IMR-90 (cell line): Measurements from ENCODE around the gene RGS3. TPM values are rescaled to one million over a fixed set of nuclear protein-coding genes. Genes with fewer than 3 reads are reported as not detected.

Experiments used
- ATAC-seq: fragments of 200-7000 bp; cut with Tn5 transposase; 2 replicates; pipeline ENCODE4 v1.9.1; 2020; ENCODE audit warnings: low read depth, mild to moderate bottlenecking, moderate library complexity
- BruUV-seq: library from RNA; stranded (reverse); fragments of 400-500 nt; replicated peaks from 2 replicates; lab custom pipeline; 2021; lab: Mats Ljungman, UMichigan
- CTCF ChIA-PET: fragments of 300-600 bp; formaldehyde crosslinking; extraction: SDS; loops from one replicate; lab custom pipeline; 2021; ENCODE audit warnings: antibody characterized with exemption; lab: Yijun Ruan, JAX
- POLR2A ChIA-PET: fragments of 300-600 bp; sonication (Branson Sonifier 250); formaldehyde crosslinking; loops from one replicate; lab custom pipeline; 2022; ENCODE audit warnings: antibody characterized with exemption; ENCODE audit not compliant: unreplicated experiment; lab: Charles Lee
- DNase-seq: peaks from one replicate; pipeline ENCODE4 v3.0.0; 2013
- H2AFZ ChIP-seq: replicated peaks from 2 replicates; pipeline ENCODE3; 2013; ENCODE audit warnings: low read length, mild to moderate bottlenecking; ENCODE audit not compliant: poor library complexity
- H2AK5ac ChIP-seq: 2 replicates; pipeline ENCODE4 v1.6.1; 2013; ENCODE audit warnings: low read depth, low read length, inconsistent platforms
- H2AK9ac ChIP-seq: replicated peaks from 2 replicates; pipeline ENCODE3; 2013; ENCODE audit warnings: mild to moderate bottlenecking, low read depth, low read length, moderate library complexity; ENCODE audit not compliant: poor library complexity
- H2BK120ac ChIP-seq: 2 replicates; pipeline ENCODE4 v1.6.1; 2013; ENCODE audit warnings: low read depth, low read length, inconsistent platforms
- H2BK15ac ChIP-seq: 3 replicates; pipeline ENCODE4 v1.6.1; 2013; ENCODE audit warnings: low read depth, low read length, inconsistent platforms
- H2BK20ac ChIP-seq: 2 replicates; pipeline ENCODE4 v1.6.1; 2013; ENCODE audit warnings: low read depth, mild to moderate bottlenecking, inconsistent platforms, low read length, moderate library complexity
- H2BK5ac ChIP-seq: 2 replicates; pipeline ENCODE4 v1.6.1; 2013; ENCODE audit warnings: mild to moderate bottlenecking, low read depth, low read length, inconsistent platforms; ENCODE audit not compliant: poor library complexity, severe bottlenecking
- H3K14ac ChIP-seq: replicated peaks from 2 replicates; pipeline ENCODE4 v1.6.1; 2013; ENCODE audit warnings: low read depth, low read length, inconsistent platforms
- H3K18ac ChIP-seq: 2 replicates; pipeline ENCODE4 v1.6.1; 2013; ENCODE audit warnings: low read depth, low read length, control low read depth
- H3K23ac ChIP-seq: 2 replicates; pipeline ENCODE4 v1.6.1; 2013; ENCODE audit warnings: low read depth, low read length, inconsistent platforms
- H3K27ac ChIP-seq: 2 replicates; pipeline ENCODE4 v1.5.1; 2013; ENCODE audit warnings: mild to moderate bottlenecking, control low read depth, low read length; ENCODE audit not compliant: insufficient read depth
- H3K27me3 ChIP-seq: 2 replicates; pipeline ENCODE4 v1.6.1; 2013; ENCODE audit warnings: low read length; ENCODE audit not compliant: control insufficient read depth, insufficient read depth
- H3K36me3 ChIP-seq: 2 replicates; pipeline ENCODE4 v1.6.1; 2013; ENCODE audit warnings: low read length, mixed read lengths; ENCODE audit not compliant: control insufficient read depth, insufficient read depth
- H3K4ac ChIP-seq: 2 replicates; pipeline ENCODE4 v1.6.1; 2013; ENCODE audit warnings: low read depth, low read length, inconsistent platforms
- H3K4me1 ChIP-seq: 2 replicates; pipeline ENCODE4 v1.6.1; 2013; ENCODE audit warnings: low read length, mixed read lengths; ENCODE audit not compliant: control insufficient read depth, insufficient read depth
- H3K4me2 ChIP-seq: 2 replicates; pipeline ENCODE4 v1.6.1; 2013; ENCODE audit warnings: low read depth, mild to moderate bottlenecking, control low read depth, low read length, moderate library complexity
- H3K4me3 ChIP-seq: 2 replicates; pipeline ENCODE4 v1.5.1; 2013; ENCODE audit warnings: low read depth, mild to moderate bottlenecking, control low read depth, low read length, moderate library complexity; ENCODE audit not compliant: insufficient read depth
- H3K56ac ChIP-seq: 2 replicates; pipeline ENCODE4 v1.6.1; 2013; ENCODE audit warnings: low read length, inconsistent platforms; ENCODE audit not compliant: insufficient read depth; ENCODE audit errors: extremely low read depth
- H3K79me1 ChIP-seq, 2 experiments: 2 replicates each; pipeline ENCODE4 v1.6.1; 2013; ENCODE audit warnings: low read length in 2 of 2, inconsistent platforms in 1 of 2, low read depth in 1 of 2
- H3K9ac ChIP-seq: 2 replicates; pipeline ENCODE4 v1.6.1; 2013; ENCODE audit warnings: low read depth, low read length, control low read depth
- H3K9me1 ChIP-seq: 2 replicates; pipeline ENCODE4 v1.6.1; 2013; ENCODE audit warnings: low read length, inconsistent platforms; ENCODE audit not compliant: insufficient read depth
- H3K9me3 ChIP-seq: 2 replicates; pipeline ENCODE4 v1.6.1; 2013; ENCODE audit warnings: low read length; ENCODE audit not compliant: control insufficient read depth, insufficient read depth
- H4K20me1 ChIP-seq: 2 replicates; pipeline ENCODE4 v1.6.1; 2013; ENCODE audit warnings: low read length, inconsistent platforms; ENCODE audit not compliant: insufficient read depth
- H4K5ac ChIP-seq: 2 replicates; pipeline ENCODE4 v1.6.1; 2013; ENCODE audit warnings: mild to moderate bottlenecking, low read depth, low read length, control low read depth
- H4K8ac ChIP-seq, 2 experiments: 2 replicates each; pipeline ENCODE4 v1.6.1; 2013; ENCODE audit warnings: low read depth in 2 of 2, low read length in 2 of 2, control low read depth in 1 of 2, inconsistent platforms in 1 of 2
- H4K91ac ChIP-seq: 2 replicates; pipeline ENCODE4 v1.6.1; 2013; ENCODE audit warnings: low read depth, low read length, inconsistent platforms; ENCODE audit not compliant: insufficient read depth
- BHLHE40 ChIP-seq: fragments of 150-350 bp; IDR thresholded peaks from 2 replicates; pipeline ENCODE4 v1.6.1; 2016; ENCODE audit warnings: mild to moderate bottlenecking, low read depth, low read length
- CEBPB ChIP-seq: IDR thresholded peaks from 2 replicates; pipeline ENCODE4 v1.6.1; 2012; ENCODE audit warnings: low read depth, low read length, improper control_type of control experiment
- CHD1 ChIP-seq: IDR thresholded peaks from 2 replicates; pipeline ENCODE4 v1.6.1; 2012; ENCODE audit warnings: low read depth, low read length, improper control_type of control experiment
- CTCF ChIP-seq: conservative IDR thresholded peaks from 2 replicates; pipeline ENCODE4 v1.5.1; 2012; ENCODE audit warnings: mild to moderate bottlenecking, low read depth, low read length, improper control_type of control experiment
- ELK1 ChIP-seq: fragments of 150-350 bp; IDR thresholded peaks from 2 replicates; pipeline ENCODE4 v1.6.1; 2016; ENCODE audit warnings: low read depth, mild to moderate bottlenecking, low read length, moderate library complexity, borderline replicate concordance
- FOS ChIP-seq: fragments of 150-350 bp; IDR thresholded peaks from 2 replicates; pipeline ENCODE4 v1.6.1; 2016; ENCODE audit warnings: low read depth, low read length
- MAFK ChIP-seq: IDR thresholded peaks from 2 replicates; pipeline ENCODE4 v1.6.1; 2012; ENCODE audit warnings: low read depth, low read length, improper control_type of control experiment
- MAZ ChIP-seq: IDR thresholded peaks from 2 replicates; pipeline ENCODE4 v1.6.1; 2012; ENCODE audit warnings: low read depth, mild to moderate bottlenecking, low read length, improper control_type of control experiment, moderate library complexity, borderline replicate concordance
- NFE2L2 ChIP-seq: fragments of 150-350 bp; IDR thresholded peaks from 2 replicates; pipeline ENCODE4 v1.6.1; 2016; ENCODE audit warnings: low read depth, mild to moderate bottlenecking, low read length
- POLR2A ChIP-seq: IDR thresholded peaks from 2 replicates; pipeline ENCODE4 v1.6.1; 2012; ENCODE audit warnings: mild to moderate bottlenecking, low read depth, low read length
- RAD21 ChIP-seq: IDR thresholded peaks from 2 replicates; pipeline ENCODE4 v1.6.1; 2012; ENCODE audit warnings: low read length, improper control_type of control experiment
- RCOR1 ChIP-seq: IDR thresholded peaks from 2 replicates; pipeline ENCODE4 v1.6.1; 2012; ENCODE audit warnings: mild to moderate bottlenecking, low read length, improper control_type of control experiment; ENCODE audit not compliant: insufficient replicate concordance
- RFX5 ChIP-seq: IDR thresholded peaks from 2 replicates; pipeline ENCODE4 v1.8.0; 2012; ENCODE audit warnings: low read depth, mild to moderate bottlenecking, low read length, moderate library complexity
- SMC3 ChIP-seq: fragments of 150-350 bp; IDR thresholded peaks from 2 replicates; pipeline ENCODE4 v1.6.1; 2016; ENCODE audit warnings: low read depth, mild to moderate bottlenecking, antibody characterized with exemption, low read length, moderate library complexity
- USF2 ChIP-seq: fragments of 150-350 bp; IDR thresholded peaks from 2 replicates; pipeline ENCODE4 v1.6.1; 2017; ENCODE audit warnings: mild to moderate bottlenecking, antibody characterized with exemption, low read length, low read depth
- WGBS, 2 experiments: methylation state at CpG; one replicate each; pipeline versions ENCODE4 v1.1.5 to v1.1.7; 2013; ENCODE audit warnings: missing lambda C conversion rate in 2 of 2; ENCODE audit not compliant: insufficient read length in 1 of 2; ENCODE audit errors: extremely low coverage in 2 of 2; 5-methylcytosine and 5-hydroxymethylcytosine counted together
- dilution Hi-C: fragments of 300-500 bp; cut with HindIII; formaldehyde crosslinking; loops from one replicate; pipeline ENCODE4 v1.14.3; 2018; ENCODE audit warnings: low sequenced_read_pairs; ENCODE audit not compliant: unreplicated experiment
- in situ Hi-C: fragments of 300-500 bp; cut with MboI; formaldehyde crosslinking; loops from 3 replicates; pipeline ENCODE4 v1.14.3; 2019; ENCODE audit warnings: low sequenced_read_pairs, inconsistent platforms, mixed read lengths
- intact Hi-C: fragments of 100-400 bp; cut with micrococcal nuclease; formaldehyde crosslinking; loops from 2 replicates; pipeline ENCODE4 v1.10.0; 2022
- polyA plus RNA-seq, 3 experiments: library from polyadenylated mRNA; depleted of rRNA; stranded (reverse); fragments of >200 nt; gene quantifications; 2 replicates each; pipeline ENCODE4 v1.2.3, GENCODE V29; 2012; ENCODE audit warnings: low replicate concordance in 1 of 3
- total RNA-seq: library from RNA; depleted of rRNA; stranded (reverse); fragments of >200 nt; gene quantifications from 2 replicates; pipeline ENCODE4 v1.2.3, GENCODE V29; 2012

Gene RGS3
- total and polyA plus RNA-seq, 2 of the 4 experiments (the other 2 are of a cell fraction): 51.8 to 65.6 TPM

- 0 out of 2 replicates have a peak overlapping the region, but pooled peaks have one; percentile 14 for H3K14ac ChIP-seq
- ChIA-PET POLR2A (no interaction called here), CTCF (interaction anchor here (1.9 kb wide), 1 partner anchor 58 kb away, joined by 6 read pairs; no protein-coding TSS in a partner anchor)
- peaks cover 26% of the 10 kb centered on the region for H3K36me3 ChIP-seq
- no peak overlapping the region for H3K9ac ChIP-seq
- no peak overlapping the region; the same call in 1 of the 2 replicates for H3K23ac ChIP-seq
- no peak overlapping the region for H4K8ac ChIP-seq
- H2BK15ac ChIP-seq: no peak overlapping the region
- no peak overlapping the region for H2AFZ ChIP-seq
- H3K18ac ChIP-seq: no peak overlapping the region
- H2AK9ac ChIP-seq: peak overlapping the region; percentile 62
- H3K56ac ChIP-seq: no peak overlapping the region
- DNase-seq (no peak), ATAC-seq (no peak)
- H3K4ac ChIP-seq: no peak overlapping the region
- no peak overlapping the region; the same call in 1 of the 2 replicates for H3K4me2 ChIP-seq
- H4K20me1 ChIP-seq: peaks cover 42% of the 10 kb centered on the region
- no peak overlapping the region for H2BK20ac ChIP-seq
- no peaks in the 10 kb centered on the region for H3K9me3 ChIP-seq
- dilution Hi-C loops: no loop called here
- H3K79me1 ChIP-seq: peaks cover 0 to 67% of the 10 kb centered on the region in 2 experiments; a peak in 2 of 4 replicates
- H4K91ac ChIP-seq: no peak overlapping the region
- peaks cover 46% of the 10 kb centered on the region for H3K4me1 ChIP-seq
- H2BK120ac ChIP-seq: no peak overlapping the region
- WGBS, 2 experiments: 93% methylated on average over 3 of the region's 27 CpGs; no CpG with 5 or more reads in 1 of the 2 experiments
- in situ Hi-C loops: no loop called here
- no peak overlapping the region for H2BK5ac ChIP-seq
- no peaks in the 10 kb centered on the region for H3K27me3 ChIP-seq
- peak overlapping the region; percentile 14; the same call in 1 of the 2 replicates for H2AK5ac ChIP-seq
- peaks cover 50% of the 10 kb centered on the region for H3K9me1 ChIP-seq
- no peak overlapping the region for H3K27ac ChIP-seq
- BruUV-seq: no TSS peak
- H4K5ac ChIP-seq: no peak overlapping the region
- H3K4me3 ChIP-seq: no peak overlapping the region
- intact Hi-C loops: no loop called here
- TF ChIP-seq BHLHE40: no peak
- TF ChIP-seq CHD1: no peak
- TF ChIP-seq CEBPB: no peak
- no peak for TF ChIP-seq FOS
- no peak for TF ChIP-seq RFX5
- TF ChIP-seq SMC3: no peak
- no peak for TF ChIP-seq RAD21
- TF ChIP-seq MAZ: no peak
- TF ChIP-seq MAFK: no peak
- TF ChIP-seq USF2: no peak
- TF ChIP-seq POLR2A: no peak
- TF ChIP-seq ELK1: no peak
- TF ChIP-seq NFE2L2: no peak
- TF ChIP-seq CTCF: no peak
- TF ChIP-seq RCOR1: no peak
These were observed 133.2 kb downstream of the RGS3 start for GRCh38 chr9:113596616-113597320.
